HG03521 (cell line): ENCODE measurements around the gene ACSL6.
"Not testable (repeated sequence)": the region's sequence is repeated elsewhere in the genome, so short reads cannot be mapped to it uniquely, and the experiment has no call there.

Experiments
- ATAC-seq: cut with Tn5 transposase; IDR thresholded peaks from one replicate; pipeline ENCODE4 v1.9.1; 2021; ENCODE audit warnings: mild to moderate bottlenecking, moderate library complexity; ENCODE audit not compliant: unreplicated experiment

Gene ACSL6

GRCh38 chr5:131950706-131951105 is 60.8 kb downstream of the ACSL6 start:
- no peak for ATAC-seq

GRCh38 chr5:131947445-131947844 is 64.0 kb downstream of the ACSL6 start:
- ATAC-seq: no peak

- ATAC-seq: no peak
These were observed 65.8 kb downstream of the ACSL6 start, which contains the start of gene MEIKIN for GRCh38 chr5:131945551-131946168. MEIKIN (minus strand) TSS chr5:131945663; CDS start chr5:131945505, 158 bp downstream.

- no peak for ATAC-seq
These were observed 66.5 kb downstream of the ACSL6 start for GRCh38 chr5:131944702-131945550.

- no peak for ATAC-seq
These were observed 67.5 kb downstream of the ACSL6 start for GRCh38 chr5:131943916-131944315.

GRCh38 chr5:131942016-131942415 is 69.4 kb downstream of the ACSL6 start:
- ATAC-seq: no peak

GRCh38 chr5:131939690-131940345 is 71.6 kb downstream of the ACSL6 start:
- ATAC-seq: no peak

- ATAC-seq: no peak
These were observed 79.2 kb downstream of the ACSL6 start for GRCh38 chr5:131932235-131932634.

- ATAC-seq: no peak
These were observed 82.5 kb downstream of the ACSL6 start for GRCh38 chr5:131928957-131929356.

- ATAC-seq: no peak
These were observed 85.3 kb downstream of the ACSL6 start for GRCh38 chr5:131926168-131926567.

GRCh38 chr5:131916481-131916880 is 95.0 kb downstream of the ACSL6 start:
- ATAC-seq: no peak

GRCh38 chr5:131914472-131914871 is 97.0 kb downstream of the ACSL6 start:
- no peak for ATAC-seq

GRCh38 chr5:131913603-131914002 is 97.9 kb downstream of the ACSL6 start:
- ATAC-seq: no peak

- no peak for ATAC-seq
These were observed 104.8 kb downstream of the ACSL6 start for GRCh38 chr5:131906668-131907067.

GRCh38 chr5:131902266-131902665 is 109.2 kb downstream of the ACSL6 start:
- not testable (repeated sequence) for ATAC-seq
